Neural cell (in vitro differentiated cells): ENCODE data around the gene ZNF608. TPM values are rescaled to one million over a fixed set of nuclear protein-coding genes. Genes with fewer than 3 reads are reported as not detected.

Experiments used
- H2AFZ ChIP-seq: fragments of 200-600, 300-800 bp; sonication (generic), shearing (Covaris generic); 2 replicates; pipeline ENCODE4 v1.6.0; 2014; ENCODE audit warnings: low read depth, mild to moderate bottlenecking, antibody characterized with exemption, low read length, moderate library complexity
- H3F3A ChIP-seq: fragments of 200-600 bp; shearing (Covaris generic); 2 replicates; pipeline ENCODE4 v1.6.1; 2016; ENCODE audit warnings: mild to moderate bottlenecking, moderate library complexity, mixed read lengths, antibody characterized with exemption, low read length; ENCODE audit not compliant: insufficient read depth, poor library complexity, severe bottlenecking
- H3K27ac ChIP-seq: fragments of 200-600, 300-800 bp; sonication (generic), shearing (Covaris generic); 2 replicates; pipeline ENCODE4 v1.5.1; 2014; ENCODE audit warnings: mild to moderate bottlenecking, low read length, moderate library complexity
- H3K27me3 ChIP-seq: fragments of 300-800, 200-600 bp; sonication (generic), shearing (Covaris generic); 2 replicates; pipeline ENCODE4 v1.6.0; 2014; ENCODE audit warnings: mild to moderate bottlenecking, low read depth, low read length, moderate library complexity; ENCODE audit not compliant: insufficient read depth
- H3K36me3 ChIP-seq: fragments of 300-800, 200-600 bp; sonication (generic), shearing (Covaris generic); 2 replicates; pipeline ENCODE4 v1.5.1; 2014; ENCODE audit warnings: mild to moderate bottlenecking, antibody characterized with exemption, low read length, moderate library complexity; ENCODE audit not compliant: insufficient read depth
- H3K4me2 ChIP-seq: fragments of 300-800, 200-600 bp; sonication (generic), shearing (Covaris generic); 2 replicates; pipeline ENCODE4 v1.6.0; 2014; ENCODE audit warnings: mild to moderate bottlenecking, low read length
- H3K4me3 ChIP-seq: fragments of 300-800, 200-600 bp; sonication (generic), shearing (Covaris generic); 2 replicates; pipeline ENCODE4 v1.5.1; 2014; ENCODE audit warnings: mild to moderate bottlenecking, low read length, moderate library complexity
- H3K79me2 ChIP-seq: fragments of 200-600 bp; shearing (Covaris generic); replicated peaks from 2 replicates; pipeline ENCODE4 v1.6.0; 2014; ENCODE audit warnings: mild to moderate bottlenecking, low read length, moderate library complexity; ENCODE audit not compliant: insufficient read depth
- H3K9ac ChIP-seq: fragments of 300-800, 200-600 bp; sonication (generic), shearing (Covaris generic); 2 replicates; pipeline ENCODE4 v1.6.1; 2016; ENCODE audit warnings: mild to moderate bottlenecking, low read length, mixed read lengths
- H3K9me2 ChIP-seq: fragments of 200-600 bp; shearing (Covaris generic); 2 replicates; pipeline ENCODE4 v1.6.1; 2016; ENCODE audit warnings: mild to moderate bottlenecking, low read length, mixed read lengths; ENCODE audit not compliant: insufficient read depth
- H3K9me3 ChIP-seq: fragments of 200-600, 300-800 bp; sonication (generic), shearing (Covaris generic); 2 replicates; pipeline ENCODE4 v1.6.1; 2016; ENCODE audit warnings: mild to moderate bottlenecking, mixed run types, low read length, moderate library complexity, mixed read lengths
- H4K20me1 ChIP-seq: fragments of 200-600 bp; shearing (Covaris generic); 2 replicates; pipeline ENCODE4 v1.6.1; 2016; ENCODE audit warnings: mild to moderate bottlenecking, mixed run types; ENCODE audit not compliant: insufficient read depth
- CTCF ChIP-seq: fragments of 450-650 bp; IDR thresholded peaks from 2 replicates; pipeline ENCODE4 v1.5.1; 2014; ENCODE audit warnings: antibody characterized with exemption, mild to moderate bottlenecking, moderate library complexity; ENCODE audit not compliant: poor library complexity, severe bottlenecking
- EP300 ChIP-seq: fragments of 450-650 bp; conservative IDR thresholded peaks from 2 replicates; pipeline ENCODE4 v1.6.1; 2014; ENCODE audit warnings: antibody characterized with exemption, mild to moderate bottlenecking, moderate library complexity; ENCODE audit not compliant: poor library complexity, severe bottlenecking
- EZH2 ChIP-seq: fragments of 200-600, 300-800 bp; shearing (Covaris generic), sonication (generic); IDR thresholded peaks from 2 replicates; pipeline ENCODE4 v1.6.1; 2014; ENCODE audit warnings: antibody characterized with exemption, low read length, borderline replicate concordance, mild to moderate bottlenecking; ENCODE audit not compliant: insufficient read depth, poor library complexity, severe bottlenecking
- MXI1 ChIP-seq: fragments of 450-650 bp; conservative IDR thresholded peaks from 2 replicates; pipeline ENCODE4 v1.6.1; 2014; ENCODE audit warnings: antibody characterized with exemption, mild to moderate bottlenecking; ENCODE audit not compliant: poor library complexity, severe bottlenecking
- POLR2AphosphoS5 ChIP-seq: IDR thresholded peaks from 2 replicates; pipeline ENCODE4 v1.6.1; 2012
- RAD21 ChIP-seq: fragments of 450-650 bp; conservative IDR thresholded peaks from 2 replicates; pipeline ENCODE4 v1.6.1; 2014; ENCODE audit warnings: antibody characterized with exemption, mild to moderate bottlenecking, moderate library complexity
- REST ChIP-seq: IDR thresholded peaks from 2 replicates; pipeline ENCODE4 v1.6.1; 2012; ENCODE audit warnings: borderline replicate concordance
- SMC3 ChIP-seq: fragments of 450-650 bp; conservative IDR thresholded peaks from 2 replicates; pipeline ENCODE4 v1.6.1; 2014; ENCODE audit warnings: antibody characterized with exemption, mild to moderate bottlenecking, moderate library complexity; ENCODE audit not compliant: poor library complexity
- TAF1 ChIP-seq: IDR thresholded peaks from 2 replicates; pipeline ENCODE4 v1.6.1; 2012; ENCODE audit warnings: low read depth
- polyA plus RNA-seq: library from polyadenylated mRNA; depleted of rRNA; stranded (reverse); fragments of >200 nt; gene quantifications from 2 replicates; pipeline ENCODE4 v1.2.3, GENCODE V29; 2014

Gene ZNF608
- polyA plus RNA-seq, 1 donor from 2014 or later = 32.4 TPM

- Histone ChIP-seq H3K4me2 (peak overlapping the region; percentile 61), H3K9ac (peak overlapping the region; percentile 81), H3K9me2 (no peaks in the 10 kb centered on the region), H3K27me3 (no peaks in the 10 kb centered on the region), H3K36me3 (no peaks in the 10 kb centered on the region), H3K9me3 (no peaks in the 10 kb centered on the region), H3K27ac (peak overlapping the region; percentile 93), H3F3A (peaks cover 10% of the 10 kb centered on the region), H4K20me1 (no peaks in the 10 kb centered on the region), H3K79me2 (peaks cover 40% of the 10 kb centered on the region), H3K4me3 (peak overlapping the region; percentile 75), H2AFZ (no peak overlapping the region)
- TF ChIP-seq SMC3 = peak; percentile 49
- peak; percentile 64 for TF ChIP-seq RAD21
- peak; percentile 60 for TF ChIP-seq TAF1
- no peak for TF ChIP-seq CTCF
- no peak for TF ChIP-seq MXI1
- no peak for TF ChIP-seq REST
- peak; percentile 55 for TF ChIP-seq EP300
- no peak for TF ChIP-seq EZH2
- TF ChIP-seq POLR2AphosphoS5 = peak; percentile 57
Observed at GRCh38 chr5:124746916-124747790, 714 bp upstream of the ZNF608 start.

GRCh38 chr5:124745007-124745927 is 1.2 kb downstream of the ZNF608 start:
- Histone ChIP-seq H3K27me3 (no peaks in the 10 kb centered on the region), H3K9me3 (no peaks in the 10 kb centered on the region), H3F3A (peaks cover 10% of the 10 kb centered on the region), H4K20me1 (no peaks in the 10 kb centered on the region), H3K27ac (peak overlapping the region; percentile 93), H3K9ac (peak overlapping the region; percentile 81), H3K36me3 (no peaks in the 10 kb centered on the region), H3K9me2 (no peaks in the 10 kb centered on the region), H3K4me2 (peak overlapping the region; percentile 79), H3K4me3 (peak overlapping the region; percentile 75), H2AFZ (no peak overlapping the region), H3K79me2 (peaks cover 59% of the 10 kb centered on the region)
- peak; percentile 48 for TF ChIP-seq MXI1
- no peak for TF ChIP-seq EZH2
